Hepatocyte (in vitro differentiated cells): ENCODE measurements around the gene TUT1.
"Not testable (repeated sequence)": the region's sequence is repeated elsewhere in the genome, so short reads cannot be mapped to it uniquely, and the experiment has no call there.

Source experiments
- EZH2 ChIP-seq: fragments of 200-600 bp; sonication (generic); IDR thresholded peaks from 2 replicates; pipeline ENCODE4 v1.6.1; 2016; ENCODE audit warnings: antibody characterized with exemption, mild to moderate bottlenecking, borderline replicate concordance
- EZH2phosphoT487 ChIP-seq: fragments of 200-600 bp; sonication (generic); IDR thresholded peaks from one replicate; pipeline ENCODE4 v1.6.1; 2018; ENCODE audit warnings: antibody characterized with exemption, mild to moderate bottlenecking, low read depth, moderate library complexity; ENCODE audit not compliant: unreplicated experiment, severe bottlenecking
- TF ChIP-seq, protein P1 (sequence below): fragments of 200-600 bp; sonication (generic); IDR thresholded peaks from 2 replicates; pipeline ENCODE4 v1.5.1; 2016; ENCODE audit warnings: antibody characterized with exemption, mild to moderate bottlenecking; ENCODE audit not compliant: poor library complexity

DNA sequence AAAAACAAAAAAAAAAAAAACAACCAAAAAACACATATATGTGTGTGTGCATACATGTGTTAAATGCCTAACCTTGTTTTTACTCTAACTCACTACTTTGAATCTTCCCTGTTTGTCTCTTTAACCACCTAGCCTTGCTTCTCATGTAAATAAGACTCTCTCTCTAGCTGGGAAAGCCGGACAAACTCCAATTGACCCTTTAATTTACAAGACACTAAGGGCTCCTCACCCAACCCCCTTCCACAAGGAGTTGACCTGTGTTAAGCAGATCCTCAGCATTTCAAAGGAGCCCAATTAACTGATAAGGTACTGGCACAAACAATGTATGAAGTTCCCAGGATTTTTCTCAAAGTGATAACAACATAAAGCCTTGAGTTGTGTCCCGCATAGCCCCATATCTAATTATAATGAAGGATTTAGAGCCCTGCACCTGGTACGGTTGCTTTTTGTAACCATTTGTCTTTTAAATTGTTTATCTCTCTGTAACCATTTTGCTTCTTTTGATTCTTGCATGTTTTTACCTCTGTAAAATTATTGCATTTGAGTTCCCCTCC lies 29.6 kb downstream of the TUT1 start:
- TF ChIP-seq, protein P1, sequence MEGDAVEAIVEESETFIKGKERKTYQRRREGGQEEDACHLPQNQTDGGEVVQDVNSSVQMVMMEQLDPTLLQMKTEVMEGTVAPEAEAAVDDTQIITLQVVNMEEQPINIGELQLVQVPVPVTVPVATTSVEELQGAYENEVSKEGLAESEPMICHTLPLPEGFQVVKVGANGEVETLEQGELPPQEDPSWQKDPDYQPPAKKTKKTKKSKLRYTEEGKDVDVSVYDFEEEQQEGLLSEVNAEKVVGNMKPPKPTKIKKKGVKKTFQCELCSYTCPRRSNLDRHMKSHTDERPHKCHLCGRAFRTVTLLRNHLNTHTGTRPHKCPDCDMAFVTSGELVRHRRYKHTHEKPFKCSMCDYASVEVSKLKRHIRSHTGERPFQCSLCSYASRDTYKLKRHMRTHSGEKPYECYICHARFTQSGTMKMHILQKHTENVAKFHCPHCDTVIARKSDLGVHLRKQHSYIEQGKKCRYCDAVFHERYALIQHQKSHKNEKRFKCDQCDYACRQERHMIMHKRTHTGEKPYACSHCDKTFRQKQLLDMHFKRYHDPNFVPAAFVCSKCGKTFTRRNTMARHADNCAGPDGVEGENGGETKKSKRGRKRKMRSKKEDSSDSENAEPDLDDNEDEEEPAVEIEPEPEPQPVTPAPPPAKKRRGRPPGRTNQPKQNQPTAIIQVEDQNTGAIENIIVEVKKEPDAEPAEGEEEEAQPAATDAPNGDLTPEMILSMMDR = not testable (repeated sequence)
- not testable (repeated sequence) for TF ChIP-seq EZH2, EZH2phosphoT487
